Measurements from ENCODE around the gene FKBP3. TPM values are rescaled to one million over a fixed set of nuclear protein-coding genes. Genes with fewer than 3 reads are reported as not detected.

FKBP3 gene
- total RNA-seq, 2 experiments from 2014 or later: 69.7 to 71.7 TPM

GRCh38 chr14:45070215-45070614 lies 64.1 kb downstream of the FKBP3 start:
- CTCF ChIA-PET: no interaction called here
- POLR2A ChIA-PET: no interaction called here

- CTCF ChIA-PET: no interaction called here
- POLR2A ChIA-PET: no interaction called here
Observed at GRCh38 chr14:45068396-45068795, 65.9 kb downstream of the FKBP3 start.

GRCh38 chr14:45066667-45067066 lies 67.6 kb downstream of the FKBP3 start:
- POLR2A ChIA-PET: no interaction called here
- CTCF ChIA-PET: no interaction called here

- ChIA-PET POLR2A (no interaction called here), CTCF (no interaction called here)
Observed at GRCh38 chr14:45065956-45066355, 68.3 kb downstream of the FKBP3 start.

Other genes starting within 250 kb of the FKBP3 start
- gene KLHL28, start 172.5 kb downstream of the FKBP3 start, total RNA-seq: 10 to 100 TPM in 1 of 2 experiments, 1 to 10 TPM in 1; 8.8 to 10.6 TPM
- 1 to 10 TPM; 5.5 to 6.3 TPM for gene TOGARAM1, start 172.3 kb downstream of the FKBP3 start, total RNA-seq
- 10 to 100 TPM; 46.2 to 46.8 TPM for gene PRPF39, start 50.4 kb downstream of the FKBP3 start, total RNA-seq
- 10 to 100 TPM; 15.8 to 19.8 TPM for gene FANCM, start 1.4 kb upstream of the FKBP3 start, total RNA-seq
- gene MIS18BP1, start 118.7 kb upstream of the FKBP3 start, total RNA-seq: 10 to 100 TPM; 35.5 to 37.7 TPM